SK-N-SH (cell line): ENCODE measurements around the gene MROH2A. TPM values are rescaled to one million over a fixed set of nuclear protein-coding genes. Genes with fewer than 3 reads are reported as not detected.

Source experiments
- CTCF ChIA-PET: fragments of 300-600, 350-600 bp; formaldehyde crosslinking; extraction: SDS; loops from one replicate; lab custom pipeline; 2021; lab: Yijun Ruan, JAX
- POLR2A ChIA-PET: fragments of 350-600 bp; sonication (Branson Sonifier 250); formaldehyde crosslinking; extraction: SDS; loops from one replicate; lab custom pipeline; 2020; ENCODE audit warnings: antibody characterized with exemption, inconsistent platforms; lab: Yijun Ruan, JAX
- DNase-seq: peaks from one replicate; pipeline ENCODE4 v3.0.0; 2012
- H2AFZ ChIP-seq: fragments of 200-600 bp; sonication (generic); 2 replicates; pipeline ENCODE4 v1.8.1; 2016; ENCODE audit warnings: antibody characterized with exemption, mild to moderate bottlenecking, low read depth
- H3F3A ChIP-seq: fragments of 200-600 bp; sonication (generic); replicated peaks from 2 replicates; pipeline ENCODE3; 2016; ENCODE audit warnings: antibody characterized with exemption, mild to moderate bottlenecking; ENCODE audit not compliant: insufficient read depth
- H3K27ac ChIP-seq, 2 experiments: fragments of 200-500 bp in 1 of 2; fragments of 200-600 bp in 1 of 2; sonication (Bioruptor generic) in 1 of 2; sonication (generic), shearing (Covaris generic) in 1 of 2; 2 replicates each; pipeline versions ENCODE4 v1.5.1 to v1.6.1; 2014 to 2016; ENCODE audit warnings: low read depth in 2 of 2, inconsistent platforms in 1 of 2, low read length in 1 of 2, mild to moderate bottlenecking in 1 of 2, mixed read lengths in 1 of 2
- H3K27me3 ChIP-seq: fragments of 200-600 bp; sonication (generic), shearing (Covaris generic); 2 replicates; pipeline ENCODE4 v1.6.1; 2016; ENCODE audit warnings: mixed run types; ENCODE audit not compliant: insufficient read depth
- H3K36me3 ChIP-seq, 2 experiments: fragments of 200-500 bp in 1 of 2; fragments of 200-600 bp in 1 of 2; sonication (Bioruptor generic) in 1 of 2; sonication (generic) in 1 of 2; replicated peaks in 1 of 2; 2 replicates each; pipeline versions ENCODE3 to v1.5.1; 2014 to 2016; ENCODE audit warnings: low read length in 1 of 2, mild to moderate bottlenecking in 1 of 2; ENCODE audit not compliant: insufficient read depth in 2 of 2, control insufficient read depth in 1 of 2
- H3K4me1 ChIP-seq, 2 experiments: fragments of 200-500 bp in 1 of 2; fragments of 200-600 bp in 1 of 2; sonication (Bioruptor generic) in 1 of 2; sonication (generic), shearing (Covaris generic) in 1 of 2; 2 replicates each; pipeline versions ENCODE4 v1.5.1 to v1.6.1; 2014 to 2016; ENCODE audit warnings: low read depth in 1 of 2, low read length in 1 of 2, mixed run types in 1 of 2; ENCODE audit not compliant: insufficient read depth in 2 of 2, control insufficient read depth in 1 of 2
- H3K4me2 ChIP-seq: fragments of 200-600 bp; sonication (generic), shearing (Covaris generic); 2 replicates; pipeline ENCODE4 v1.6.1; 2017; ENCODE audit warnings: mixed run types
- H3K4me3 ChIP-seq, 2 experiments: fragments of 200-500 bp in 1 of 2; fragments of 200-600 bp in 1 of 2; sonication (Bioruptor generic) in 1 of 2; sonication (generic), shearing (Covaris generic) in 1 of 2; 2 replicates each; pipeline versions ENCODE4 v1.5.1 to v1.8.1; 2014 to 2016; ENCODE audit warnings: low read depth in 2 of 2, inconsistent platforms in 1 of 2, low read length in 1 of 2, mild to moderate bottlenecking in 1 of 2, mixed read lengths in 1 of 2, moderate library complexity in 1 of 2
- H3K79me2 ChIP-seq: fragments of 200-600 bp; sonication (generic); 2 replicates; pipeline ENCODE4 v1.8.1; 2017; ENCODE audit warnings: mild to moderate bottlenecking; ENCODE audit not compliant: insufficient read depth
- H3K9ac ChIP-seq: fragments of 200-600 bp; sonication (generic); 2 replicates; pipeline ENCODE4 v1.6.1; 2017; ENCODE audit warnings: mixed run types
- H3K9me2 ChIP-seq: fragments of 200-600 bp; sonication (generic); 2 replicates; pipeline ENCODE4 v1.6.1; 2017; ENCODE audit warnings: mixed run types
- H3K9me3 ChIP-seq: fragments of 200-600 bp; sonication (generic); 2 replicates; pipeline ENCODE4 v1.6.1; 2017; ENCODE audit warnings: mixed run types, mild to moderate bottlenecking, moderate library complexity
- H4K20me1 ChIP-seq: fragments of 200-600 bp; sonication (generic); 2 replicates; pipeline ENCODE4 v1.6.1; 2017; ENCODE audit warnings: mild to moderate bottlenecking, mixed run types; ENCODE audit not compliant: insufficient read depth
- CHD2 ChIP-seq: fragments of 150-350 bp; IDR thresholded peaks from 2 replicates; pipeline ENCODE4 v1.6.1; 2018; ENCODE audit warnings: low read length; ENCODE audit not compliant: partially characterized antibody
- ELF1 ChIP-seq: IDR thresholded peaks from 2 replicates; pipeline ENCODE4 v1.4.0; 2012
- FOXJ3 ChIP-seq: sonication (generic); formaldehyde crosslinking; IDR thresholded peaks from 2 replicates; pipeline ENCODE4 v1.5.1; 2020; ENCODE audit warnings: mild to moderate bottlenecking, missing genetic modification reagents
- FOXM1 ChIP-seq: IDR thresholded peaks from 2 replicates; pipeline ENCODE4 v1.4.0; 2012; ENCODE audit warnings: low read depth, mild to moderate bottlenecking
- GABPA ChIP-seq: IDR thresholded peaks from 2 replicates; pipeline ENCODE4 v1.4.0; 2012; ENCODE audit warnings: low read depth, mild to moderate bottlenecking
- JUND ChIP-seq: IDR thresholded peaks from 2 replicates; pipeline ENCODE4 v1.4.0; 2012
- MAX ChIP-seq: IDR thresholded peaks from 2 replicates; pipeline ENCODE4 v1.4.0; 2012; ENCODE audit warnings: low read depth
- MEF2A ChIP-seq: IDR thresholded peaks from 2 replicates; pipeline ENCODE4 v1.4.0; 2012; ENCODE audit warnings: low read depth, borderline replicate concordance
- NFIC ChIP-seq: IDR thresholded peaks from 2 replicates; pipeline ENCODE4 v1.4.0; 2012; ENCODE audit warnings: borderline replicate concordance
- PBX3 ChIP-seq: IDR thresholded peaks from 2 replicates; pipeline ENCODE4; 2012
- RAD21 ChIP-seq: IDR thresholded peaks from 2 replicates; pipeline ENCODE4 v1.6.1; 2012; ENCODE audit warnings: mild to moderate bottlenecking, low read length
- RCOR1 ChIP-seq: fragments of 150-350 bp; IDR thresholded peaks from 2 replicates; pipeline ENCODE4 v1.6.1; 2017; ENCODE audit warnings: antibody characterized with exemption, low read length
- REST ChIP-seq: IDR thresholded peaks from 2 replicates; pipeline ENCODE4 v1.6.1; 2012; ENCODE audit warnings: mild to moderate bottlenecking, low read depth, low read length, moderate library complexity
- RXRA ChIP-seq: IDR thresholded peaks from 2 replicates; pipeline ENCODE4 v1.4.0; 2012; ENCODE audit warnings: low read depth, mild to moderate bottlenecking, borderline replicate concordance
- SIN3A ChIP-seq: IDR thresholded peaks from 2 replicates; pipeline ENCODE4 v1.6.1; 2012; ENCODE audit warnings: low read depth, mild to moderate bottlenecking, low read length, moderate library complexity, borderline replicate concordance
- TCF12 ChIP-seq: IDR thresholded peaks from 2 replicates; pipeline ENCODE4 v1.4.0; 2012
- USF1 ChIP-seq: IDR thresholded peaks from 2 replicates; pipeline ENCODE4 v1.4.0; 2012; ENCODE audit warnings: low read depth, borderline replicate concordance
- USF2 ChIP-seq: fragments of 150-350 bp; IDR thresholded peaks from 2 replicates; pipeline ENCODE4 v1.6.1; 2017; ENCODE audit warnings: antibody characterized with exemption, low read length, low read depth, borderline replicate concordance
- ZBTB33 ChIP-seq: IDR thresholded peaks from 2 replicates; pipeline ENCODE4 v1.4.0; 2012; ENCODE audit warnings: low read depth, borderline replicate concordance
- WGBS: methylation state at CpG from one replicate; pipeline ENCODE4 v1.1.6; 2017; ENCODE audit warnings: low lambda C conversion rate; 5-methylcytosine and 5-hydroxymethylcytosine counted together
- polyA plus RNA-seq, 3 experiments: library from polyadenylated mRNA; depleted of rRNA; stranded (reverse); fragments of >200 nt; gene quantifications; 2 replicates each; pipeline ENCODE4 v1.2.3, GENCODE V29; 2012

The MROH2A gene
- polyA plus RNA-seq, 1 of the 3 experiments (the other 2 are of a cell fraction), result 0.02 TPM

GRCh38 chr2:233833345-233833744, 55.2 kb downstream of the MROH2A start:
- no peak overlapping the region for H2AFZ ChIP-seq
- TF ChIP-seq REST, result no peak
- no peak for TF ChIP-seq MEF2A
- TF ChIP-seq RCOR1, result no peak
- no peak for TF ChIP-seq RXRA
- TF ChIP-seq GABPA, result no peak
- TF ChIP-seq FOXM1, result no peak
- no peak for TF ChIP-seq USF1
- TF ChIP-seq CHD2, result no peak
- TF ChIP-seq MAX, result no peak
- TF ChIP-seq TCF12, result no peak
- no peak for TF ChIP-seq FOXJ3 (CRISPR knock-in tag)
- TF ChIP-seq USF2, result no peak
- TF ChIP-seq RAD21, result no peak
- no peak for TF ChIP-seq SIN3A
- TF ChIP-seq NFIC, result no peak; the same call in 1 of the 2 replicates
- no peak for TF ChIP-seq JUND
- no peak for TF ChIP-seq ELF1
- no peak for TF ChIP-seq ZBTB33
- TF ChIP-seq PBX3, result no peak
- H3F3A ChIP-seq, result peaks cover 4% of the 10 kb centered on the region
- H3K9me2 ChIP-seq, result no peaks in the 10 kb centered on the region
- H3K9me3 ChIP-seq, result no peaks in the 10 kb centered on the region
- H3K4me1 ChIP-seq, result peaks cover 0 to 12% of the 10 kb centered on the region in 2 experiments; a peak in 1 of 4 replicates
- DNase-seq, result no peak
- POLR2A ChIA-PET, result no interaction called here
- CTCF ChIA-PET, result interaction anchor here (1.1 to 3.0 kb wide), 8 partner anchors 8 to 390 kb away, joined by 3 to 19 read pairs (median 4); no protein-coding TSS in a partner anchor
- 75% methylated on average over 10 of the region's 10 CpGs for WGBS
- H3K9ac ChIP-seq, result no peak overlapping the region
- H4K20me1 ChIP-seq, result peaks cover 17% of the 10 kb centered on the region; the same call in 1 of the 2 replicates
- H3K27ac ChIP-seq, result peak overlapping the region in 1 of 2 experiments; percentile 45; a peak in 2 of 4 replicates
- no peak overlapping the region for H3K4me3 ChIP-seq
- H3K79me2 ChIP-seq, result peaks cover 29% of the 10 kb centered on the region
- H3K36me3 ChIP-seq, result peaks cover 17 to 20% of the 10 kb centered on the region in 2 experiments
- no peak overlapping the region for H3K4me2 ChIP-seq
- H3K27me3 ChIP-seq, result no peaks in the 10 kb centered on the region
